ENCODE measurements around the gene KIAA1614.

Gene KIAA1614, protein sequence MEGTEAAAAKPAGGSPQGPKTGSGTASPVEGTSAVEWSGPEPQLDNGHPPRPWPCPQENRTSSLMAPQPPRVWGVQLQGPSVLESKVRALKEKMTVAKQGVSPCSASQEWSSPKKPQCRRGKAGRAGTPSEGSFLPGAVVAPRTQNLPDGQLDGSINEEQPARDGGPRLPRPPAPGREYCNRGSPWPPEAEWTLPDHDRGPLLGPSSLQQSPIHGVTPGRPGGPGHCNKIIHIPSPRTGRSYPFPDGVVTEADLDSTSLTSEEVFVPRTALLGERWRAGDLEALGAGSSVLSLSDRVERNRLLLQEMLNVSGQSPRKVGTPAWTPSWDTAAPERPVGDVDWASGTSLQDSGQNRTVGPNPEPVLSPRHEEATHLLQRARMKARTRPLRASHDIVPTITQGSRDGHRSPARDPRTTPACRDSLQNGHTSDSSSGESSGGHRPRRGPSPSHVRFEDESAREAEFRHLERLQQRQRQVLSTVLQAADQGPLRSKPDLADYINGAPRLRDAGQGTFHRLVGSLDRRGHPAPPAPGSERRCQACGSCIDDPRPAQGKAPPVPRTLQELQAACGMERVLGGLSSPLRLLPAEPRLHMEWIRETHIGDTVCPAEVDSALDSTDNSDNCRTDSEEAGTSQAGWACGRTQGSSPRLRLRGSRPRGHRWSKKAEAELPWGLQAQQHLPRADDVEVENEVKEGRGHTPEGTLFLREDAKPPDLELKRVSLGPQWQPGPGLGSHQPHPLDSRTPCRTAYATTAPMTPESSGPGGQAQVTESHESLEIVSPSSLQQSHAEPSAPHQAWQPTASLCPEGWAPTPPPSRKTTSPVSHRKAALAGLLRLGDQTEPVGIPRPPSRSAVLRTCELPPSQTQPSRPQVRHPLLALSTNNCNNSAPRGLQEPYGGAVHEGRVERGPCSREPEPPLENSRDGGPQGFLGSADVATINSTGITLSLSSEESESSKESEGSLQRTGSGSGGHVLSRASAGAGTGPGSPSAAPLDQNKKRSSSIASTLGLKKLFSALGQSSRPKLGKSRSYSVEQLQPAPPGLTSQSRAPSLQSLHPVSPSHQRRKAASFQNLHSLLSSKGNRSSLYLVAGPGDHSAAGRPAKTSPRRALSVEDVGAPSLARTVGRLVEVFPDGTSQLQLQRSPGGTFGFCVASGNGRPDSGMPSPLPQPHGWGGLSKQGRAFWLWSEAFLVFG

DNA sequence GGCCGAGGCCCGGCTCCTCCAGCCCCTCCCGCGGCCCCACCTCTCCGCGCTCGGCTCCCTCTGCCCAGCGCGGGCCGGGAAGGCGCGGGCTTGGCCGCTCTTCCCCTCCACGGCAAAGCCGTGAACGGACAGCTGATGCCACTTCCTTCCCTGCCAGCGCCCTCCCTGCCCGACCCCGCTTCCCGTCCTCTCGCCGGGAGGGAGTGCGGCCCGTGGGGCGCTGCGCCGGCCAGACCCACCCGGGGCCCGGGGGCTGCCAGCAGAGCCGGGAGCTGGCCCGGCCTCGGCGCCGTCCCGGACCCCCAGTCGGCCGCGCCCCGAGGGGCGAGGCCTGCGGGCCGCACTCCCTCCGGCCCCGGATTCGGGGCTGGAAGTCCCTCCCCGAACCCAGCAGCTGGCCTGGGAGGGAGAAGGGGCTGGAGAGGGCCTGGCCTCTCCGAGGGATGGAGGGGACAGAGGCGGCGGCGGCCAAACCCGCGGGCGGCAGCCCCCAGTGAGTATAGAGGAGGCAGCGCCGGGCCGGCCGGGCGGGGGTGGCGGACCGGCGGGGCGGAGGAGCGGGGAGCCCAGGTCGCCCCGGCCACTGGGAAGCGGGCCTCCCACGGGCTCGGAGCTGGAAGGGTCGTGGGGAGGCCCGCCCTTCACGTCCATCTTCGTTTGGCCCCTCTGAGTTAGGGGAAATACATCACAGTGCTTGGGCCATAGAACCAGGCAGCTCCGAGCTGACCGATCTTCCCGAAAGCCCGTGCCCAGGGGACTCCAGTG, at the start of gene KIAA1614:
KIAA1614 (plus strand) TSS at position 97 of the 765 bp plus-strand sequence; CDS start at position 444, 347 bp downstream.
- DNase-seq (ENCODE audit: low read depth in 2 of 2) = no peak

DNA sequence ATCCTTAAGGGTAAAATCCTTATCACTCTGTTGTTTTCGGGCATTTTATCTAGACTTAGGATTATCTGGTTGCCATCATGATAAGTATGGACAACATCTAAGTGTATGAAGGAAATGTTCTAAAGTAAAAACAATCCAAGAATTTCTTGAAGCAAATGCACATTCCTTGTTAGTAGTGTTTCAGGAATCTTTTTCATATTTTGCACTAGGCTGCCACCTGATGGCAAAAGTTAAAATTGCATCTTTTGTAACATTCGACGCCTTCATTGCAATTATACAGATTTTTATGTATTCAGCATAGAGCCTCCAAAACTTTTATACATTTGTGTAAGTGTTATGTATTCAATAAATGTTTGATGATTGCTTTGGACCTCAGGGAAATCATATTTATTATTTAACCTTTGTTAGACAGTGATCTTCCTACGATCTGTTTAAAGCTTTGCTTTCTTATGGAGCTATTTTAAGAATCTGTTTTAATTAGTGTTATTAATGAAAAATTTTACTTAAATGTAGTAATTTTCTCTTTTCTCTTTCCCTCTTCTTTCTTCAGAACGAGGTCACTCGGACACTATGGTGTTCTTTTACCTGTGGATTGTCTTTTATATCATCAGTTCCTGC, 49.4 kb upstream of the KIAA1614 start:
- peak in 1 of 2 donors; percentile 1 for DNase-seq (ENCODE audit: low read depth in 2 of 2)

DNA sequence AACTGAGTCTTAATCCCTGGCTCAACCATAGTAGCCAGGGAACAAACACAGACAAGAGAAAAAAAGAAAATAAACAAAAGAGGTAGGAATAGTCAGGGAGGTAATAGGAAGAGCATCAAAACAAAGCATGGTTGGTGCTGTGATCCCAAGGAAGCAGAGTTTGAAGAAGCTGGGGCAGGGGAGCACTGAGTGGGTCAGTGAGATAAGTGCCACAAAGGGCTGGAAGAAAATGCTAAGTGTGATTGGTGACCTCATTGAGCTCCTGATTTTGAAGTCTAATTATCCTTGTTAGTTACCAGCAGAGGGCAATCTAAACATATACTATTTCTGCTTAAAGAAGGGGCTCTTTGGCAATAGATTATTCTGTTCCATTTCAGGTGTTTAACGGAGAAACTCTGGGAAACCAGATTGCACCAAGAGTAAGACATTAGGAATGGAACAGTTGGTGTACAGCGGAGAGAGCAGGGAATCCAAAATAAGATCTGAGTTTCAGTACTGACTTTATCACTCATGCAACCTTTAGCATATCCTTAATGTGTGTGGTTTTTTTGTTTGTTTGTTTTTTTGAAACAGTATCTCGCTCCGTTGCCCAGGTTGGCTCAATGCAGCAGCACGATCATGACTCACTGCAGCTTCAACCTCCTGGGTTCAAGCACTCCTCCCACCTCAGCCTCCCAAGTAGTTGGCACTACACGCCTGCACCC, 30.7 kb upstream of the KIAA1614 start:
- no peak for DNase-seq (ENCODE audit: low read depth in 2 of 2)

DNA sequence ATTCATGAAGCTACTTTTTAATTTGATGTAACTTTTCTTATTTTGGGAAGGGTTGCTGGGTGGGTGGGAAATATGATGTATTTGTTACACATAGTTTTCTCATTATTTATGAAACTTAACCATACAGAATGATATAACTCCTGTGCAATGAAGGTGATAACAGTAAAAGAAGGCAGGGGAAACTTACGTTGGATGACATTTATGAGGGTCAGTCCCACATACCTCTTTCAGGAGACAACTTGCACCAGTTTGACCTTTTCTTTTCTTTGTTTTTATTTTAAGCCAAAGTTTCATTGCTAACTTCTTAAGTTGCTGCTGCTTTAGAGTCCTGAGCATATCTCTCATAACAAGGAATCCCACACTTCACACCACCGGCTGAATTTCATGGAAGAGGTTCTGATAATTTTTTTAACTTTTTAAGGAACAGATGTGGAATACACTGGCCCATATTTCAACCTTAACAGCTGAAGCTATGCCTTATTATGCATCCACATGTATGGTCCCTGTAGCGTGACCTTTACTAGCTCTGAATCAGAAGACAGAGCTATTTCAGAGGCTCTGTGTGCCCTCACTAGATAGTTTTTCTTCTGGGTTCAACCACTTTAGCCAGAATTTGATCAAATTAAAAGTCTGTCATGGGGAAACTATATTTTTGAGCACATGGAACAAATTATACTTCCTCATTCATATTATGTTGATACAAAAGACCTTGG, 28.0 kb upstream of the KIAA1614 start:
- no peak for DNase-seq (ENCODE audit: low read depth in 2 of 2)

DNA sequence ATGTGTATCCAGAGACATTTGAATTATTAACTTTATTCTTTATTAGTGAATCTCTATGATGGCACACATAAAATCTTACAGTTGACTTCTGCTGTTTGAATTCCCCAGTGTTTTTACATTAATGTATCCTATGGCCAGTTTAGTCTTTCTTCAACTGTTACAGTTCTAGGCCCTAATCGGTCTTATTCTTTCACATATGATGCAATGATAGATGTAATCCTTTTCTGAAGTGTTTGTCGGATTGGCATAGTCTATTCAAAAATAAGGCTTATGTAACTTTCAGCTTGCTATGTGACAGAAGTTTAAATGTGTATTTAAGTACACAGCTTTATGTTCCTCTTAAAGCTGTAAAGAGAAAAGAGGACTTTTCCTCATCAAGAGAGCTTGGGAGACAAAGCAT, 26.4 kb upstream of the KIAA1614 start:
- no peak for DNase-seq (ENCODE audit: low read depth in 2 of 2)

DNA sequence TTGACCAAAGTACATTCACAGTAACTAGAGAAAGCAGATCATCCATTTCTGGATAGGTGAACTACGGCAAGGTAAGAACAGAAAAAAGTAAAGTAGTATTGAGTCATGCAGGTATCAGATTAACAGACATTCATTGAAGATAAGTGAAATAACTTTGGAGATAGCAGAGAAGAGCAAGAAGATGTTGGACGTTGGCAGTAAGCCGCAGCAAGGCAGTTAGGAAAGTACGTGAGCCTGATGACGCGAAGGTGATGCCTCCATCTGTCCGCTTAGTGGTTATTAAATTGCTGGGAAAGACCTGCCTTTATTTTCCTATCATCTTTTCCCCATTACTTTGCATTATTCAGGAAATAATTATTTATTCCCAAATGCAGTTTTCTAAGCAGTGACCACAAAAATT, 24.9 kb upstream of the KIAA1614 start:
- no peak for DNase-seq (ENCODE audit: low read depth in 2 of 2)

DNA sequence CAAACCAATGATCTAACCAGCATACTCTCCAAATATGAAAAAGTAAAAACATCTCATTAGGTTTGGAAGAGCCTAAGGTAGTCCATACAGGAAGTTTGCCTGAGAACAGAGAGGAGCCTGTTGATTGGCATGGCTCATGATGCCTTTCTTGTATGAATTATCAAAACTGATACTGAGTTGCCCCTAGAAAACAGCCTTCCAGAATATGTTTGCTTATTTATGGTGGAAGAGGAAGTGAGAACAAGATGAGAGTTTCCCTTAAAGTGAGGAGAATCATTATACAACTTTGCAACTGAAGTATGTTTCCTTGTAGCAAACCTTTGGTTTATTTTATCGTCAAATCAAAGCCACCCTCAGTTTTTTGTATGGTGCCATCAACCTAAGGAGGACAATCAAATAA, 23.8 kb upstream of the KIAA1614 start:
- no peak for DNase-seq (ENCODE audit: low read depth in 2 of 2)

DNA sequence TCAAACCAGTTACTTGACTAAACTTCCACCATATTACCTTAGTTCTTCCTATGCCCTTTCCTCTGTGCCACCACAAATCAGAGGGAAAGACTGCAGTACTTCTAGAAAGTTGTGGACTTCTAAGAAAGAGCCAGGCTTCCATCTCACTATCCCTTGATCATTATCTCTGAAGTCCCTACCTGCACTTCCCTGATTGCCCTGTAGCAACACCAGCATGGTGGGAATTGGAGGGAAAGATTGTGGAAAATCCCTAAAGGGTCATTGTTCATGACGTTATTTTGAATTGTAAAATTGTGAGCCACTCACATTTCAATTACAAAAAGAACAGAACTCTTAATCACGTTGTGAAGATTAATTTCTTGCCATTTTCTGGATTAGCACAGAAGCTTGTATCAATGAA, 23.4 kb upstream of the KIAA1614 start:
- no peak for DNase-seq (ENCODE audit: low read depth in 2 of 2)

DNA sequence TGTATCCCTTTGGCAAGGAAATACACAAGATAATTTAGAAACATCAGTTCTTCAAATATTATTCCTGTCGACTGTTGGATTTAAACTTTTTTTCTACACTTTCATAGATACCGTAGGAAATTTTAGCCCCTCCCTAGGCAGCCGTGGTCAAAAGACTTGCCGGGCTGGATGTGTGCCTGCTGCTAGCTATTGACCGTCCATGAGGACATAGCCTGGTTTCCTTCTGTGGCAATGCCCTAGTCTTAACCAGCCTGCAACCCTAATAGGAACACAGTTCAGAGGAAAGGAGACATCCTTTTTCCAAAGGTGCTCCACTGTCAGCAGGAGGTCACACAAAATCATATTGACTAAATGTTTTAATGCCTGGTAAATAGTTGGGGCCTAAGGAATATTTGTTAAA, 20.4 kb upstream of the KIAA1614 start:
- DNase-seq (ENCODE audit: low read depth in 2 of 2) = no peak

DNA sequence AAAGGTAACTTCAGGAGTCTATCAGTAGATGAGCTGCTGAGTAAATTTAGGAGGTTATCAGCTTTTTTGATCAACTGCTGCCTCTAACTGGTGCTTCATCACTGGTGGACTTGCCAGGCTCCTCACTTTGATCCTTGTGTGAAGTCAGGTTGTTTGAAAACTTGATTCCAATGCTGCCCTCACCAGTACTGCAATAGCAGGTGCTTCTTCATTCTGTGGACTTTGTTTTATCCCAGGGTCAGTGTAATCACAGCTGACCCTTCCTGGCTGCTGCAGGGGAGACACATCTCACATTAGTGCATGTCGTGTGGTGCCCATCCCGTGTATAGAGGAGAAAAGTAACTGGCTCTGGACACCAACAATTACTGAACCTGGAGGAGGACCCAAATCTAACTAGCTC, 20.0 kb upstream of the KIAA1614 start:
- no peak for DNase-seq (ENCODE audit: low read depth in 2 of 2)

DNA sequence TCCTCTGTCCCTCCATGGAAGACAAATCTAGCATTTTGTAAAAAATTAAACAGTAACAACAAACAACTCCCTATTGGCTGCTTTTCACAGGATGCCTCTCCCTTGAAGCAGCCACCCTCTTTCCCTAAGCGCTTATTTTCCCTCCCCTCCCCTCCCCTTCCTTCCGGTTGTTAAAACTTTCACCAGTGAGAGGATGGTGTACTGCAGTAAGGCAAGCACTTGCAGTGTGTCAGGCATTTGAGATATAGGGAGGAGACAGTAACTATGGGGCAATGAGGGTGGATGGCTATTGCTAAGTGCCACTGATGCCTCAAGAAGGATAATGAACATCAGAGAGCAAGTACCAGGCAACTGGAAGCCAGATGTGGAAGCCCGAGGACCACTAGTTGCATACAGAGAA, 19.1 kb upstream of the KIAA1614 start:
- DNase-seq (ENCODE audit: low read depth in 2 of 2) = no peak

DNA sequence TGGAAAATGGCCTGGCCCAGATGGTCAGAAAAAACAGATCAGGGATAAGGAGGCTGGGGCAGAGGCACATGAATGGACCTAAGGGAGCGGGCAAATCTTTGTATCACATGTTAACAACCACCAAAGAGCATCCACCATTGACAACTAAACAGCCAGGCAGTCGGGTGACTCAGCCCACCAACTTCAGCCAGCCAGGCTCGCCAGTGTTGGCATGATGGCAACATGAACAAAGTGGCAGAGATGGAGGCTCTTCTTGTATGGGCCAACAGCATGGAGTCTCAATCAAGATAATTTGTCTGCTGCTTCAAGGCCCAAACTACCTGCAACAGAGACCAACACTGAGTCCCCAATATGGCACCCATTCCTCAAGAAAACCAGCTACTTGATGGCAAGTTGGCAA, 16.5 kb upstream of the KIAA1614 start:
- DNase-seq (ENCODE audit: low read depth in 2 of 2) = no peak

DNA sequence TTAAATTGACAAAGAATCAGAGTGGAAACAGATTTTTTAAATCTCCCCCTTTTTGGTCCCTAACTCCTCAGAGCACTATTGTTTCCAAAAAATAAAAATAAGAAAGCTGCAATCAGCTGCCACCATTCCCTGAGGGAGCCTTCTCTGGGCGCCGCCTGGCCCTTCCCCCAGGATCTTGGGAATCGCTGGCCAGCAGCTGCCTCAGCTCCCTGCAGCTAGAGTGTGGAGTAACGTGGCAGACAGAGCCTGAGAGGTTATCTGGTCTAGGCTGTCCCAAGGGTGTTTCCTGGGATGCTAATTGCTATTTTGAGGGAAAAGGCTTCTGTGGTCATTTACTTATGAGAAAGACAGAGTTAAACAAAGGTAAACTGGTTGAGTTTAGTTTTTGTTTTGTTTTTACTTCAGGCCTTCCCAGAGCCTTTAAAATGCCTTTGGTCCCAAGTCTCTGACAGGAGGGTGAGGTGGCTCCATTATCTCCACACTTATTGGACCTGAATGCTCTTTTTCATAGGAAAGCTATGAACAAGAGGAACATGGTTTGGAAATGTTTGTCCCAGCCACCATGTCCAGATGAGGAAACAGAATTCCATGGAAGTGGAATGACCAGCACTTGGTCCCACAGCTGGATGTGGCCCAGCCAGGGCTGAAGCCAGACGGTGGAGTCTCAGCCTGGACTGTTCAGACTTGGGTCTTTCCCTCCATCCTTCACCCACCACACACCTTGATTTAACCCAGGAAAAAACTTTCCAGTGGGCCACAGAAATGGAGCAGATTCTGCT, 14.1 kb upstream of the KIAA1614 start:
- DNase-seq (ENCODE audit: low read depth in 2 of 2) = no peak

DNA sequence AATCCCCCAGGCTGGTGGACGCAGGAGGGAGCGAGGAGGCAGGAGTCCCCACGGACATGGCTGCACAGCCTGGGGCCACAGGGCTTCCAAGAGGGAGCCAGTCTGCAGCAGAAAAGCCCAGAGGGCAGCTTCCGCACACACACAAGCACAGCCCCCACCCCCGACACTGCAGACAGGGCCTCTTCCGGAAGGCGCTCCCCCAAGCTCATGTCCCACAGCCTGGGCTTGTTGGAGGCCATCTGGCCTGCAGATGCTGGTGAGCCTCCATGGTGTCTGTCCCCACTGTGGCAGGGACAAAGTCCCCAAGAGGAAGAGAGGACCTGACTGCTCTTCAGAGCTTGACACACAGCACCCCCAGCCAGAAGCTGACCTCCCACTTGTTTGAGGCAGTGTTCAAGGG, 13.4 kb upstream of the KIAA1614 start:
- no peak for DNase-seq (ENCODE audit: low read depth in 2 of 2)

DNA sequence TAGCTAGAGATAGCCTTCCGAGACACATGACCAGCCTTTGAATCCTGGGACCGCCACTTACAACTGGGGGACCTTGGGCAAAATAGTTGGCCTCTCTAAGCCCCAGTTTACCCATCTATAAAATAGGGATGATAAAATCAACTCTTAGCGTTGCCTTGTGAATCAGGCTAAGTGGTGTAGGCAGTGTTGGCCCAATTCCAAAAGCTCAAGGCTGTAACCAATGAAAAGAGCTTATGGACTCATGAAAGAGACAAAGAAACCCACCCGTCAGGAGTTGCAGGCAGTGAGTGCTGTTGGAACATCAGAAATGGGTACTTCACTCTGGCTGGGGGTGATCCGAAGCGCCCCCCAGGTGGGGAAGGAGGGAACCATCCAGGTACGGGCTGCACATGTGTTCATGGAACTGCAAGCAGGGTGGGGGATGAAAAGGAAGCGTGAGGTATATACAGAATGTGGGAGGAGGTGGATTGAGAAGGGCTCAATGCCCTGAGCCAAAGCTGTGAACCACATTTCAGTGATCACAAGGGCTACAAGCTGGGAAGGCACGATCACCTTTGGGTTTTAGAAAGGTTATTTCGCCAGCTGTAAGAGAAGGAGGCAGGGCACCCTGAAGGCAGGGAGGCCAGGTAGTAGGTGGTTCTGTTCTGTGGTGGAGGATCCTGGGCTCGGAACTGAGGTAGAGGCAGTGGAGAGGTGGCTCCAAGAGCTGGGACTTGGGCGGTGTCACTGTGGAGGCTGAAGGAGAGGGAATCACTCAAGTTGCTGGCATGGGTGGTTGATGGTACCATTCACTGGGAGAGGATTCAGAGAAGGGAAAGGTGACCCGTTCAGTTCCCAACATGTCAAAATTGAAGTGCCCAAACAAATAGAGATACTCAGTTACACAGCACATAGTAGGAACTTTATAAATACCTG, 11.4 kb upstream of the KIAA1614 start:
- DNase-seq (ENCODE audit: low read depth in 2 of 2) = no peak

DNA sequence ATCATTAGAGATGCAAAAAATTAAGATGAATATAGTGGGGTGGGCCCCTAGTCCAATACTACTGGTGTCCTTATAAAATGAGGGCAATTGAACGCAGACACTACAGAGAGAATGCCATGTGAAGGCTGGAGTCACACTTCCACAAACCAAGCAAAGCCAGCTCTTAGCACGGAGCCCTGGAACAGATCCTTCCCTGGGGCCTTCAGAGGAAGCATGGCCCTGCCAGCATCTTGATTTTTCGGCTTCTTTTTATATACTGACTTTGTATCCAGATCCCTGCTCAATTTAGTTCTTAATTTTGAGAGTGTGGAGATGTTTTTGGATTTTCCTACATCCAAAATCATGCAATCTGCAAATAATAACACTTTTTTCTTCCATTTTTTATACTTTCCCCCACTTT, 10.2 kb upstream of the KIAA1614 start:
- no peak for DNase-seq (ENCODE audit: low read depth in 2 of 2)

DNA sequence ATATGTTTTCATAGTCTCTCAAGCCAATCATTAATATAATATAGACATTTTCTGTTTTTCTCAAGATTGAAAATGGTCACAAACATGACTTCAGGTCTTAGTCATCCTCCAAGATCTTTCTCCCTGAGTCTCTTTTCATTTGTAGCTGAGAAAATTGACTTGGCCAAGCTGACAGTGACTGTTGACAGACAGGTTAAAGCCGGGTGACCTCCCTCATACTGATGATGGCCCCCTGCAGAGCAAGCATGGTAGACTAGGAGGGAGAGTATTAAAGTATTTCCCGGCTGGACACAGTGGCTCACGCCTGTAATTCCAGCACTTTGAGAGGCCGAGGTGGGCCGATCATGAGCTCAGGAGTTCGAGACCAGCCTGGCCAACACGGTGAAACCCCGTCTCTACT, 6.8 kb upstream of the KIAA1614 start:
- DNase-seq (ENCODE audit: low read depth in 2 of 2) = no peak

DNA sequence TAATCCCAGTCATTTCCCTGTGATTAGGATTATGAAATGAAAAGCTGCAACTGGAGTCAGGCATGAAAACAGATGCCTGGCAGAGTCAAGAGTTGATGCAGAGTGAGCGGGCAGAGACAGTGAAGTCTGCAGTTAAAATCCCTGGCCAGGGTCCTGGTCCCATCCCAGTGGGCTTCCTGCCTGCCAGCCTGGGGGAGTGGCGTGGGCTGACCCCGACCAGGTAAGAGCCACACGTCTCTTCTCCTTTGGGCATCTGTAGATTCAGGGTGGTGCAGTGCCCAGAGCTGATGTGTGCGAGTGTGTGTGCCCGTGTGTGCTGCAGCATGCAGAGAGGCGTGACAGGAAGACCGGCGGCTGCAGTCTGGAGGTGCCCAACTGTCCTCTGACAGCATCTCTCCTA, 6.2 kb upstream of the KIAA1614 start:
- no peak for DNase-seq (ENCODE audit: low read depth in 2 of 2)

All from stimulated activated CD8-positive, alpha-beta memory T cell treated with anti-CD3 and anti-CD28 coated beads, Interleukin-7, amount 100 ng/mL, for 4 hours (primary cell).